A673 (cell line): ENCODE measurements around the gene ADGRL3. TPM values are rescaled to one million over a fixed set of nuclear protein-coding genes. Genes with fewer than 3 reads are reported as not detected.

Experiments
- BruUV-seq: library from RNA; stranded (reverse); fragments of 400-500 nt; replicated peaks from 2 replicates; lab custom pipeline; 2021; lab: Mats Ljungman, UMichigan
- CTCF ChIA-PET: fragments of 300-600 bp; sonication (Branson Sonifier 250); formaldehyde crosslinking; loops from one replicate; lab custom pipeline; 2022; ENCODE audit warnings: antibody characterized with exemption; lab: Charles Lee
- POLR2A ChIA-PET: fragments of 300-600 bp; sonication (Branson Sonifier 250); formaldehyde crosslinking; loops from one replicate; lab custom pipeline; 2022; ENCODE audit warnings: antibody characterized with exemption; ENCODE audit not compliant: low non-redundant PET; lab: Charles Lee
- DNase-seq: peaks from one replicate; pipeline ENCODE4 v3.0.0-alpha.2; 2015; ENCODE audit warnings: low spot score
- H3K27ac ChIP-seq: fragments of 200-600 bp; sonication (generic); 2 replicates; pipeline ENCODE4 v1.5.1; 2016; ENCODE audit warnings: mixed run types, low read depth, mild to moderate bottlenecking, mixed read lengths, antibody characterized with exemption, low read length; ENCODE audit not compliant: poor library complexity, severe bottlenecking
- H3K27me3 ChIP-seq: fragments of 200-600 bp; sonication (generic); replicated peaks from 2 replicates; pipeline ENCODE4 v1.6.1; 2017; ENCODE audit warnings: mixed run types, low read depth, mild to moderate bottlenecking, mixed read lengths, antibody characterized with exemption, low read length; ENCODE audit not compliant: insufficient read depth, poor library complexity
- H3K36me3 ChIP-seq: fragments of 200-600 bp; sonication (generic); 2 replicates; pipeline ENCODE4 v1.6.1; 2016; ENCODE audit warnings: mixed run types, mild to moderate bottlenecking, mixed read lengths, antibody characterized with exemption, low read length; ENCODE audit not compliant: insufficient read depth, poor library complexity, severe bottlenecking
- H3K4me1 ChIP-seq: fragments of 200-600 bp; sonication (generic); 2 replicates; pipeline ENCODE4 v1.6.1; 2017; ENCODE audit warnings: mixed run types, mild to moderate bottlenecking, mixed read lengths, antibody characterized with exemption, low read length; ENCODE audit not compliant: insufficient read depth, poor library complexity, severe bottlenecking
- H3K4me3 ChIP-seq: fragments of 200-600 bp; sonication (generic); 2 replicates; pipeline ENCODE4 v1.5.1; 2016; ENCODE audit warnings: low read depth, mixed run types, mild to moderate bottlenecking, mixed read lengths, low read length; ENCODE audit not compliant: poor library complexity, severe bottlenecking
- H3K9me3 ChIP-seq: fragments of 200-600 bp; sonication (generic); 2 replicates; pipeline ENCODE4 v1.6.1; 2016; ENCODE audit warnings: mixed run types, low read depth, mild to moderate bottlenecking, mixed read lengths, antibody characterized with exemption, low read length; ENCODE audit not compliant: poor library complexity, severe bottlenecking
- EZH2 ChIP-seq: fragments of 200-600 bp; sonication (generic); IDR thresholded peaks from 2 replicates; pipeline ENCODE4 v1.6.1; 2017; ENCODE audit warnings: borderline replicate concordance, low read depth, mild to moderate bottlenecking, mixed read lengths, antibody characterized with exemption, low read length; ENCODE audit not compliant: poor library complexity, severe bottlenecking
- intact Hi-C: fragments of 100-400 bp; cut with micrococcal nuclease; formaldehyde crosslinking; loops from one replicate; pipeline ENCODE4 v1.10.0; 2022; ENCODE audit not compliant: unreplicated experiment
- total RNA-seq: library from RNA; stranded (reverse); gene quantifications from 2 replicates; pipeline ENCODE4 v1.2.3, GENCODE V29; 2021
- TF ChIP-seq, protein P1 (sequence below): fragments of 300-800, 200-600 bp; sonication (generic); conservative IDR thresholded peaks from 2 replicates; pipeline ENCODE4 v1.5.1; 2017; ENCODE audit warnings: low read depth, mild to moderate bottlenecking, antibody characterized with exemption, low read length, moderate library complexity, mixed read lengths

The ADGRL3 gene
- total RNA-seq, 1 experiment from 2014 or later = not detected

DNA sequence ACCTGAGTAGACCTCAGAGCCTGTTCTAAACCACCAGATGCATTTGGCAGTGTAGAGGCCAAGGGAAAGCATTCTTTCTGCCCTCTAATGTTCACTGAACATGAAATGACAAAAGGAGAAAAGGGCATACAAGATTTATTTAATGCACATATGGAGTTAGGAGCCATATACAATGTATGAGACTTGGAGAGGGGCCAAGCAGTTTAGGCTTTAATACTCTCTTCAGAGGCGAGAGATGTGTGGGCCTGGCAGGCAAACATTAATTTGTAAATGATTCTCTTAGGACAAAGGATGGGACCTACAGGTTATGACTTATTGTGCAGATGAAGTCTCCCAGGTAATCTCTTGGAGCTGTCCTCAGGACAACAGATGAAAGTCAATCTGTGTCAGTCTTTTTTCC, 631.9 kb downstream of the ADGRL3 start:
- no peaks in the 10 kb centered on the region for H3K4me1 ChIP-seq
- H3K27me3 ChIP-seq = no peaks in the 10 kb centered on the region
- no peak overlapping the region for H3K4me3 ChIP-seq
- no TSS peak for BruUV-seq
- no peak for TF ChIP-seq EZH2
- TF ChIP-seq, protein P1, sequence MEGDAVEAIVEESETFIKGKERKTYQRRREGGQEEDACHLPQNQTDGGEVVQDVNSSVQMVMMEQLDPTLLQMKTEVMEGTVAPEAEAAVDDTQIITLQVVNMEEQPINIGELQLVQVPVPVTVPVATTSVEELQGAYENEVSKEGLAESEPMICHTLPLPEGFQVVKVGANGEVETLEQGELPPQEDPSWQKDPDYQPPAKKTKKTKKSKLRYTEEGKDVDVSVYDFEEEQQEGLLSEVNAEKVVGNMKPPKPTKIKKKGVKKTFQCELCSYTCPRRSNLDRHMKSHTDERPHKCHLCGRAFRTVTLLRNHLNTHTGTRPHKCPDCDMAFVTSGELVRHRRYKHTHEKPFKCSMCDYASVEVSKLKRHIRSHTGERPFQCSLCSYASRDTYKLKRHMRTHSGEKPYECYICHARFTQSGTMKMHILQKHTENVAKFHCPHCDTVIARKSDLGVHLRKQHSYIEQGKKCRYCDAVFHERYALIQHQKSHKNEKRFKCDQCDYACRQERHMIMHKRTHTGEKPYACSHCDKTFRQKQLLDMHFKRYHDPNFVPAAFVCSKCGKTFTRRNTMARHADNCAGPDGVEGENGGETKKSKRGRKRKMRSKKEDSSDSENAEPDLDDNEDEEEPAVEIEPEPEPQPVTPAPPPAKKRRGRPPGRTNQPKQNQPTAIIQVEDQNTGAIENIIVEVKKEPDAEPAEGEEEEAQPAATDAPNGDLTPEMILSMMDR = no peak
- no peak overlapping the region for H3K27ac ChIP-seq
- no peaks in the 10 kb centered on the region for H3K9me3 ChIP-seq
- ChIA-PET POLR2A (no interaction called here), CTCF (no interaction called here)
- DNase-seq = no peak
- intact Hi-C loops = no loop called here
- no peaks in the 10 kb centered on the region for H3K36me3 ChIP-seq

DNA sequence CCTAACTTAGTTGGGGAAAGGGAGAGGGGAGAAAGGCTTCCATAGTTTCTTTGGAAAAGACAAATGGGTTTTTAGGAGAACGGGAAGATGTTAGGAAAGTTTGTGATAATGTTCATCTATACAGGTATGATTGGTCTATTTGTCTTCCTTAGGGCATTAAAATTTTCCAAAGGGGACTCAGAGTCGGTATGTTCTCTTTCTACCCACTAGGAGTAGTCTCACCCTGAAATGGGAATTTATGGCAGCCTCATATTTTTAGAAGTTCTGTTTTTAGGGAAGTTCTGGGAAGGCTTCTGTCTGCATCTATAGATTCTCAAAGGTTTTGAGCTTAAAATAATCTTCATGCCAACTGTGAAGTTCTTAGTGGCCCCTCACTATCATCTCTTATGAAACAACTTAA, 637.3 kb downstream of the ADGRL3 start:
- H3K4me3 ChIP-seq = no peak overlapping the region
- DNase-seq = no peak
- H3K4me1 ChIP-seq = no peaks in the 10 kb centered on the region
- H3K9me3 ChIP-seq = no peaks in the 10 kb centered on the region
- BruUV-seq = no TSS peak
- TF ChIP-seq, protein P1 = no peak
- TF ChIP-seq EZH2 = no peak
- ChIA-PET CTCF (no interaction called here), POLR2A (no interaction called here)
- H3K36me3 ChIP-seq = no peaks in the 10 kb centered on the region
- intact Hi-C loops = no loop called here
- H3K27me3 ChIP-seq = no peaks in the 10 kb centered on the region
- no peak overlapping the region for H3K27ac ChIP-seq

GRCh38 chr4:61838072-61838471, 637.9 kb downstream of the ADGRL3 start:
- POLR2A ChIA-PET = no interaction called here
- H3K27me3 ChIP-seq = no peaks in the 10 kb centered on the region
- no TSS peak for BruUV-seq
- H3K4me3 ChIP-seq = no peak overlapping the region
- CTCF ChIA-PET = no interaction called here
- H3K27ac ChIP-seq = no peak overlapping the region
- no peak for DNase-seq
- no peaks in the 10 kb centered on the region for H3K36me3 ChIP-seq
- H3K9me3 ChIP-seq = no peaks in the 10 kb centered on the region
- intact Hi-C loops = no loop called here
- no peaks in the 10 kb centered on the region for H3K4me1 ChIP-seq
- TF ChIP-seq, protein P1 = no peak
- no peak for TF ChIP-seq EZH2
